ENCODE measurements around the gene PAK6.

GRCh38 chr15:40309344-40309862 lies 70.5 kb downstream of the PAK6 start:
- TF ChIP-seq CTCF (conservative IDR thresholded peaks at IDR 0.05; ENCODE audit: low read depth, low read length) (no peak), EZH2 (IDR thresholded peaks at IDR 0.05; ENCODE audit: borderline replicate concordance, low read depth, low read length, poor library complexity, severe bottlenecking) (no peak)
